NCI-H187 (cell line): ENCODE measurements around the gene RO60.
A peak's percentile ranks its signal among the peaks of the same experiment; 100 is the strongest.

ENCODE experiments used
- DNase-seq, 2 experiments: peaks; one replicate each; lab custom pipeline; 2025; lab: John Stamatoyannopoulos, UW

RO60 gene

GRCh38 chr1:193060938-193061337 lies 1.5 kb downstream of the RO60 start:
- DNase-seq = no peak

- DNase-seq = no peak
Measured at GRCh38 chr1:193062698-193063463, 3.5 kb downstream of the RO60 start.

DNA sequence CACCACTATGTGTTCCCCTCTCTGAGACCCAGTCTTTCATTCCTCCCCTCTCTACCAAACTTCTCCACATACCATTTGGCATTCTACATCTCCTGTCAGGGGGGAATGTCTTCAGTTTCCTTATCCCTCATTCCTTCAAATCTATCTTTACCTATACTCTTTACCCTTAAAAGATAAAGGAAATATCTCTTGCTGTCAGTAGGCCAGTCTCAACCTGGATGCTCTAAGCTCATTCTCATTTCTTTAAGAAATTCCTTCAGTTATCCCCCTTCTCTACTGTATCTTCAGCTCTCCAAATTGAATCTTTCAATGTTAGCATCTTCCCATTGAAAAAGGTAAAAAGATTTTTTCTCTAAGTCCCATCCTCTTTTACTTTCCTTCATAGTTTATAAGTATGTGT lies 6.5 kb downstream of the RO60 start:
- no peak for DNase-seq

GRCh38 chr1:193066606-193067005 lies 7.2 kb downstream of the RO60 start:
- no peak for DNase-seq

GRCh38 chr1:193068013-193068412 lies 8.6 kb downstream of the RO60 start:
- DNase-seq = no peak

DNA sequence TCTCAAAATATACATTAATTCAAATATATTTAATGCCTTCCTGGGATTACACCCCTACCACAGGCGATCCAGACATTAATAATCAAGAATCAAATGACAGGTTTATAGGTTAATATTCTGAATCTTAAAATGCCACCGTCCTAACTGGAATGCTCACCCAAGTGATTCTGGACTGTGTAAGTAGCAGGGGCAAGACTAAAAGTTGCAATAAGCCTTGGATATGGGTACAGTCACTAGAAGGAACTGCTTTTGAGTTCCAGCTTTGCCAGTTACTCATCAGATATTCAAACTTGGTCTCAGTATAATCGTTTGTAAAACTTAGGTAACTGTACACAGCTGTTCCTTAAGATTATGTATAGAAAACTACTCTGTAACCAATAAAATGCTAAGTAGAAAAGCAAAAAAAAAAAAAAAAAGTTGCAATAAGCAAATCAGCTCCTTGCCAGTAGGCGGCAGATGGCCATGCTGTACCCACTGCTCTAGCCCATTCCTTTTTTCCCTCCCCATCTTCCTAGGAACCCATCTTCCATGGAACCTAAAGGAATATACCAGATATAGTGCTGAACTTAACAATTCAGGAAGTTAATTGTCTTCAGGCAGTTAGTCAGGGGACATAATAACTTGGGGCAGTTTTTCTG lies 10.5 kb downstream of the RO60 start:
- no peak for DNase-seq

- no peak for DNase-seq
Measured at GRCh38 chr1:193070386-193070753, 11.0 kb downstream of the RO60 start.

GRCh38 chr1:193070942-193071341 lies 11.5 kb downstream of the RO60 start:
- DNase-seq = no peak

DNA sequence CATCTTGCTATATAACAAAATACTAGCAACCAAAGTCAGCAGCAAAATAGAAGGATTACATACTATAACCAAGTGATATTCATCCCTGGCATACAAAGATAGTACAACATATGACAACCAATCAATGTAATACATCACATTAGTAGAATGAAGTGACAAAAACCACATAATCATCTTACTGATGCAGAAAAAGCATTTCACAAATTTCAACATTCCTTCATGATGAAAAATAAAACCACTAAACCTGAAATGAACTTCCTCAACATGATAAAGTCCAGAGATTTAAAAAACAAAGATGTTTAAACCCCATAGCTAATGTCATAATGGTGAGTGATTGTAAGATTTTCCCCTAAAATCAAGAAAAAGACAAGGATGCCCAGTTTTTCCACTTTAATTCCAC lies 18.6 kb downstream of the RO60 start:
- no peak for DNase-seq

- DNase-seq = no peak
Measured at GRCh38 chr1:193079187-193079586, 19.8 kb downstream of the RO60 start.

- DNase-seq = no peak
Measured at GRCh38 chr1:193083365-193084088, 24.1 kb downstream of the RO60 start.

DNA sequence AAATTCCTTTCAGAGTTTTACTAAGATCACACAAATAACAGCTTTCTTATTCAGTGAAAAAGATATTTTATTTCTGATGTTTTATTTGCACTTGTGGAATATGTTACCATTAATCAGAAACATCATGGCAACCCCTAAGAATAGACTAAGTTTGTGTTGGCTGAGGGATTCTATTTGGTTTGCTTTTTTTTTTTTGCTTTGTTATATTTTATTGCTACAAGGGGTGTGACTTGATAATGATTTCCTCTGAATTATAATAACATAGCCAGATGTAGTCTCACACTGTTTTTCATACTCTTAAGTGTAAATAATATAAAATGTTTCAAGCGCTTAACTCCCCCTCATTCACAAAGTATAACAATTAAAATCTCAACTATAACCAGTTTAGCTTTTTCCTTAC lies 25.9 kb downstream of the RO60 start:
- no peak for DNase-seq

DNA sequence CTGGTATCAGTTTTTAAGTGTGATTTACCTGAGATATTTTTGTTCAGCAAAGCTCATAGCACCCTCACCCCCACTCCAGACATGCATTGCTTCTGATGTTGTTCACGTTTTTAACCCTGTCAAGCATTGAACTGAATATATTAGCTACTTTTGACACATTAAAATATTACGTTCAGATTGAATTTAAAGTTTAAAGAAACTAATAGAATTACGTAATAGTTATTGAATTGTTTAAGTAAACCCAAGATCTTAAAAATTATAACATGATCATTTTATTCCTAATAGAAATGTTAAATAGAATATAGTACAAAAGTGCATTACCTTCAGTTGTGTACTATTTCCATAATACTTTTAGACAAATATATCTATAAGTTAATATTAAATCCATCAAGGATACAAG lies 26.9 kb downstream of the RO60 start:
- DNase-seq = no peak

GRCh38 chr1:193087893-193088292 lies 28.5 kb downstream of the RO60 start:
- no peak for DNase-seq

DNA sequence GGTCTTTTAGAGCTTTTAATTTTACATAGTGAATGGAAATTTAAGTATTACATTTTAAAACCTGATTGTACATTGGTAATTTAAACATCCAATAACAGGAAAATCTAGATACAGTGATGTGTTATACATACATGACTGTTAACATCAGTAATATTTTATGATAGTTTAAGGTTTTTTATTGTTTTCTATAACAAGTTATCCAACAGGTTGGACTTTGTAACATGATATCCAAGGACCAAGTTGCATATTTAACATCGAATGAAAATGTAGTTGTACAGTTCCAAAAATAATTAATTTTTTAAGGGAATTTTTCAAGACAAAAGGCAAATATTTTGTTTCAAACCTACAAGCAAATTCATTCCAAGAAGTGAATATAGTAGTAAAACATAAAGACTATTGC lies 31.5 kb downstream of the RO60 start:
- no peak for DNase-seq

- DNase-seq = no peak
Measured at GRCh38 chr1:193094112-193094511, 34.7 kb downstream of the RO60 start.

- DNase-seq = no peak
Measured at GRCh38 chr1:193102662-193103061, 43.2 kb downstream of the RO60 start.

GRCh38 chr1:193103759-193104501 lies 44.5 kb downstream of the RO60 start:
- DNase-seq = no peak

- peak in 1 of 2 experiments; percentile 81 for DNase-seq
Measured at GRCh38 chr1:193104502-193104906, 45.1 kb downstream of the RO60 start.

DNA sequence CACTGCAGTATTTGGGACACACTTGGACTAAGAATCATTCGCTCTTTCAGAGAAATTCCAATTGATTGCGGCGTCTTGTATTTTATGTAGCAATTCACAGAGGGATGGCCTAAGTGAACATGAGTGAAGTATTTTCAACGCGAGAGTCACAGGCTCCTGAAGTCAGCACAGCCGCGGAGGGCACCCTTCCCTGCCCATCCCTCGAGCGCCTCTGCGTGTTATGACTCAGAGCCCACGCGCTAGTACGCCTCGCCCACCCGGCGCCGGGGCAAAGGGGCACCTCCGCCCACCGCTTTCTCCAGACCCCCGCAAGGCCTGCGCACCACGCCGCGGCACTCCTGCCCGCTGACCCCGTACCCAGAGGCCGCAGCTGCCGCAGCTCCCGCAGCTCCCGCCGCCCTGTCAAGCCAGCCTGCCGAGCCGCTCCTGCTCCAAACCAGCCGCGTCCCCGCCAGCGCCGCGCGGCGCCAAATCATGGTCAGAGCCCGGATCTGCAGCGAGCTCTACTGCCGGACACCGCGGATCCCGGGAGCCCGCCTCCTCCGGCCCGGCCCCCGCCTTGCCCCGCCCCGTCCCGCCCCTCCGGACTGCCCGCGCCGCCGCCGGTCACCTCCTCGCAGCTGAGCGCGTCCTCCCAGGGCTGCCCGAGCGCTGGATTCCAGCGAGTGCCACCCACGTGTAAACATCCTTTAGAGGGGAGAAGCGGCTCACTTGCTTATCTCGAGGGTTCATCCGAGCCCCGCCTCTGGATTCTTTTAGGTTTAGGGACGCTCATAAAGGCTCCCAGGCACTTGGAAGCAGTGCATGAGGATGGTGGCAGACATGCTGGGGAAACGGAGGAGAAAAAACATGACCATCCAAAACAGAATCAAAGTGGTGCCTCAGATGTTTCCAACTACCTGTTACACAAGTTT lies 45.8 kb downstream of the RO60 start, which contains the start of gene GLRX2:
Gene GLRX2, minus strand, starts transcription at position 508 of the 914 bp plus-strand sequence. Its CDS starts 32 bp downstream, at position 476.
- peak; percentile 81 for DNase-seq

DNA sequence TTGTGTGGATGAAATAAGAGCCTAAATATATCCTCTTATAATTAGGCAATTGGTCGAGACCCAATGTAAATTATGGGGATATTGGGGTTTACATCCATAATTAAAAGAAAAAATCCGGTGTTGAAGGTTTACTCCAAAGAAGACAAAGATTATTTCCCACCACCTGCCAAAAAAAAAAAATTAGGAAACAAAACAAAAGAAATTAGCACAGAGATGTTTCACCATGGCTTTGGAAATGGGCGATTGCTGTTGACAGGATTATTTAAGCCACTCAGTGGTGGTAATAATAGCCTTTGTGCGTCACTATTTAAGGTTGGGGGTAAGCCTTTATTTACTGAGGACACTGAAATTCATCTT lies 46.4 kb downstream of the RO60 start:
- no peak for DNase-seq
